ENCODE results near the gene DNAH7.

DNAH7 gene

DNA sequence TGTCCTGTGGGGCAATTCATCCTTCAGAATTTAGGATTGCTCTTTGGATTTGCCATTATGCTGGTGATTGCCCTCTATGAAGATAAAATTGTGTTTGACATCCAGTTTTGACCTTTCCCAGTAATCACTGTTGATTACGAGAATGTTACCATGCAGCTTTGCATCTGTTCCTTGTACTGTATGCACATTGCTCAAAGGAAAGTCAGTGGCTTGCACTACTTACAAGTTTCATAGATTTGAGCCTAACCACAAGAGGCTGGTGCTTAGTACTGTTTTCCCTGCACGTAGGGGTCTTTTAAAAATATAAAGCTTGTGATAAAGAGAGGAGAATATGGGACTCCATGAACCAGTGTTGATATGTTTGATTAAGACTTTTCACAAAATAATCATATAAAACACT is 333.7 kb downstream of the DNAH7 start:
- no peak overlapping the region for H3K4ac ChIP-seq (ENCODE audit: low read length)
- no peak overlapping the region for H4K8ac ChIP-seq (ENCODE audit: low read depth, low read length)
- H3K18ac ChIP-seq (ENCODE audit: low read length) = no peak overlapping the region
- H3K79me1 ChIP-seq (ENCODE audit: low read depth, low read length) = no peaks in the 10 kb centered on the region
- H3K14ac ChIP-seq (ENCODE audit: low read length) = no peak overlapping the region
- no peak overlapping the region for H2BK12ac ChIP-seq (ENCODE audit: low read length)
- no peak overlapping the region for H2BK120ac ChIP-seq (ENCODE audit: low read depth, low read length)
- H3K4me3 ChIP-seq (ENCODE audit: low read length in 2 of 2) = no peak overlapping the region
- H3K36me3 ChIP-seq (replicated peaks in 1 of 2; ENCODE audit: control insufficient read depth in 2 of 2, insufficient read depth in 2 of 2, low read length in 2 of 2) = peaks cover 10 to 57% of the 10 kb centered on the region in 2 donors
- H3K4me1 ChIP-seq (ENCODE audit: control insufficient read depth in 2 of 2, insufficient read depth in 1 of 2, low read depth in 1 of 2, low read length in 2 of 2) = no peaks in the 10 kb centered on the region
- WGBS, 2 donors (ENCODE audit: extremely low coverage in 2 of 2, insufficient read length in 2 of 2, insufficient replicate concordance in 1 of 2) = no CpG with 5 or more reads among the region's 2 CpGs
- no peak overlapping the region for H4K91ac ChIP-seq (ENCODE audit: low read depth, low read length, poor library complexity)
- H3K27ac ChIP-seq (replicated peaks; ENCODE audit: low read length) = no peak overlapping the region
- no peaks in the 10 kb centered on the region for H3K27me3 ChIP-seq (ENCODE audit: control insufficient read depth in 3 of 3, insufficient read depth in 3 of 3, low read depth in 1 of 3, low read length in 3 of 3)
- no peak for DNase-seq (ENCODE audit: low spot score)
- no peak overlapping the region for H2BK5ac ChIP-seq (ENCODE audit: low read length)
- H2BK15ac ChIP-seq (ENCODE audit: low read length) = no peak overlapping the region
- H2AK5ac ChIP-seq (ENCODE audit: low read depth, low read length) = no peak overlapping the region
- no peak overlapping the region for H2AFZ ChIP-seq (ENCODE audit: low read length)
- no peaks in the 10 kb centered on the region for H3K9me3 ChIP-seq (replicated peaks in 1 of 2; ENCODE audit: control insufficient read depth in 2 of 2, insufficient read depth in 1 of 2, low read depth in 1 of 2, low read length in 2 of 2)
- H3K9ac ChIP-seq (ENCODE audit: low read depth, low read length, poor library complexity) = no peak overlapping the region
- no peak overlapping the region for H3K4me2 ChIP-seq (ENCODE audit: insufficient read depth, low read length, poor library complexity, severe bottlenecking)
- H3K23ac ChIP-seq (ENCODE audit: low read depth, low read length, poor library complexity) = no peak overlapping the region

DNA sequence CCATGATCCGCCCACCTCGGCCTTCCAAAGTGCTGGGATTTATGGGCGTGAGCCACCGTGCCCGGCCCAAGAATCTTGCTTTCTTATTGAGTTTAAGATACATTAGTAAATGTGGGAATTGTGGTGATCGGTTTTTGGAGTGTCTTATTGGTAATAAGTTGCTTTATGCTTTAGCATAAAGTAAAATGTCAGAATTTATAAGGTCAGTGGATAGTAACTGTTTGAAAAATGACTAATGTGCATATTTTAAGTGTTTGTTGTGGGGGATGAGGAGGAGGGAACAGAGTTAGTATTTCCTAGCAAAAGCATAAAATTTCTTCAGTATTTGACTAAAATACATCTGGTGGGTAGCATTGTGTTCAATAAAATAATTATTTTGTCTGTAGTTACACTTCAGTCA is 334.2 kb downstream of the DNAH7 start:
- Histone ChIP-seq H2BK12ac (ENCODE audit: low read length) (no peak overlapping the region), H3K23ac (ENCODE audit: low read depth, low read length, poor library complexity) (no peak overlapping the region), H3K27ac (replicated peaks; ENCODE audit: low read length) (no peak overlapping the region), H4K91ac (ENCODE audit: low read depth, low read length, poor library complexity) (no peak overlapping the region), H3K4ac (ENCODE audit: low read length) (no peak overlapping the region), H3K14ac (ENCODE audit: low read length) (no peak overlapping the region), H3K36me3 (replicated peaks in 1 of 2; ENCODE audit: control insufficient read depth in 2 of 2, insufficient read depth in 2 of 2, low read length in 2 of 2) (peaks cover 10 to 59% of the 10 kb centered on the region in 2 donors), H3K27me3 (ENCODE audit: control insufficient read depth in 3 of 3, insufficient read depth in 3 of 3, low read depth in 1 of 3, low read length in 3 of 3) (no peaks in the 10 kb centered on the region), H2AFZ (ENCODE audit: low read length) (no peak overlapping the region), H4K8ac (ENCODE audit: low read depth, low read length) (no peak overlapping the region), H2BK15ac (ENCODE audit: low read length) (no peak overlapping the region), H3K9ac (ENCODE audit: low read depth, low read length, poor library complexity) (no peak overlapping the region), H3K9me3 (replicated peaks in 1 of 2; ENCODE audit: control insufficient read depth in 2 of 2, insufficient read depth in 1 of 2, low read depth in 1 of 2, low read length in 2 of 2) (no peaks in the 10 kb centered on the region), H2AK5ac (ENCODE audit: low read depth, low read length) (no peak overlapping the region), H2BK5ac (ENCODE audit: low read length) (no peak overlapping the region), H3K79me1 (ENCODE audit: low read depth, low read length) (no peaks in the 10 kb centered on the region), H3K18ac (ENCODE audit: low read length) (no peak overlapping the region), H3K4me1 (ENCODE audit: control insufficient read depth in 2 of 2, insufficient read depth in 1 of 2, low read depth in 1 of 2, low read length in 2 of 2) (no peaks in the 10 kb centered on the region), H3K4me2 (ENCODE audit: insufficient read depth, low read length, poor library complexity, severe bottlenecking) (no peak overlapping the region), H3K4me3 (ENCODE audit: low read length in 2 of 2) (no peak overlapping the region), H2BK120ac (ENCODE audit: low read depth, low read length) (no peak overlapping the region)
- WGBS, 2 donors (ENCODE audit: extremely low coverage in 2 of 2, insufficient read length in 2 of 2, insufficient replicate concordance in 1 of 2) = 100% methylated on average over 1 of the region's 6 CpGs
- no peak for DNase-seq (ENCODE audit: low spot score)

DNA sequence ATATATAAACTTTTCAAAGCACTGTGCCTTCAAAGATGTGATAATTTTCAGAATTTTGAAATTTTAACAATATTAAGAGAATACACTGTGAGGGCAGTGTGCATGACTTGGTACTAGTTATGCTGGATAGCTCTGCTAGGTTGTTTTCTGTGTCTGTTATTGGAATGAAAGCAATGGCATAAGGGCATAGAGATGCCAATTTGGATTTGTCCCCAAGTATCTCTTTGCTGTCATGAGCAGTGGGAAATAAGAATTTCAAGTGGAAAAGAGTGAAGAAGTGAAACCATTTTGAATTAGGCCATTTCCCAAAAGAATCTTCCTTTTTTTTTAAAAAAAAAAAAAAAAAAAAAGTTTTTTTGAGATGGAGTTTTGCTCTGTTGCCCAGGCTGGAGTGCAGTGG is 334.8 kb downstream of the DNAH7 start:
- no peaks in the 10 kb centered on the region for H3K9me3 ChIP-seq (replicated peaks in 1 of 2; ENCODE audit: control insufficient read depth in 2 of 2, insufficient read depth in 1 of 2, low read depth in 1 of 2, low read length in 2 of 2)
- H3K4me1 ChIP-seq (ENCODE audit: control insufficient read depth in 2 of 2, insufficient read depth in 1 of 2, low read depth in 1 of 2, low read length in 2 of 2) = no peaks in the 10 kb centered on the region
- no peak overlapping the region for H3K9ac ChIP-seq (ENCODE audit: low read depth, low read length, poor library complexity)
- H4K8ac ChIP-seq (ENCODE audit: low read depth, low read length) = no peak overlapping the region
- H3K18ac ChIP-seq (ENCODE audit: low read length) = no peak overlapping the region
- H3K4ac ChIP-seq (ENCODE audit: low read length) = no peak overlapping the region
- no peak overlapping the region for H2AFZ ChIP-seq (ENCODE audit: low read length)
- no peak overlapping the region for H3K4me2 ChIP-seq (ENCODE audit: insufficient read depth, low read length, poor library complexity, severe bottlenecking)
- no peak overlapping the region for H3K4me3 ChIP-seq (ENCODE audit: low read length in 2 of 2)
- H3K14ac ChIP-seq (ENCODE audit: low read length) = no peak overlapping the region
- H3K23ac ChIP-seq (ENCODE audit: low read depth, low read length, poor library complexity) = no peak overlapping the region
- no peak overlapping the region for H2BK12ac ChIP-seq (ENCODE audit: low read length)
- H3K36me3 ChIP-seq (replicated peaks in 1 of 2; ENCODE audit: control insufficient read depth in 2 of 2, insufficient read depth in 2 of 2, low read length in 2 of 2) = peaks cover 12 to 63% of the 10 kb centered on the region in 2 donors
- no peak overlapping the region for H2BK15ac ChIP-seq (ENCODE audit: low read length)
- no peaks in the 10 kb centered on the region for H3K27me3 ChIP-seq (ENCODE audit: control insufficient read depth in 3 of 3, insufficient read depth in 3 of 3, low read depth in 1 of 3, low read length in 3 of 3)
- no peak overlapping the region for H2BK5ac ChIP-seq (ENCODE audit: low read length)
- no peak overlapping the region for H4K91ac ChIP-seq (ENCODE audit: low read depth, low read length, poor library complexity)
- no peak overlapping the region for H2BK120ac ChIP-seq (ENCODE audit: low read depth, low read length)
- no peak for DNase-seq (ENCODE audit: low spot score)
- no peak overlapping the region for H2AK5ac ChIP-seq (ENCODE audit: low read depth, low read length)
- H3K27ac ChIP-seq (replicated peaks; ENCODE audit: low read length) = no peak overlapping the region
- no peaks in the 10 kb centered on the region for H3K79me1 ChIP-seq (ENCODE audit: low read depth, low read length)

DNA sequence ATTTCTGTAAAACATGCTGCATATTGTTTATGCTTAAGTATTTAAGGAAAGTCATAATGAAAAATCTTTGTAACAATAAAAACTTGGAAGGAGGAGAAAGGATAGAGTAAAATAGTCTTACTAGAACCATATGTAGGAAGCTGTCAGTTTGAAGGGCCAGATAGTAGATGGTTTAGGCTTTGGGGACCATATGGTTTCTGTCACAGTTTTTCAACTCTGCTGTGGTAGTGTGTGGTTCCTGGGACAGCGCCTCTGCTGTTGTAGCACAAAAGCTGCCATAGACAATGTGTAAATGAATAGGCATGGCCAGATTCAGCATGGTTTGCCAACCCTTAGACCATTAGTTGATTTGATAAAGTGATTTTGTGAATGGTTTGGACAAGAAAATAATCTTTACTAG is 336.1 kb downstream of the DNAH7 start:
- Histone ChIP-seq H2BK12ac (ENCODE audit: low read length) (no peak overlapping the region), H3K27ac (replicated peaks; ENCODE audit: low read length) (no peak overlapping the region), H3K4ac (ENCODE audit: low read length) (no peak overlapping the region), H3K4me2 (ENCODE audit: insufficient read depth, low read length, poor library complexity, severe bottlenecking) (no peak overlapping the region), H3K23ac (ENCODE audit: low read depth, low read length, poor library complexity) (no peak overlapping the region), H2BK15ac (ENCODE audit: low read length) (no peak overlapping the region), H2BK120ac (ENCODE audit: low read depth, low read length) (no peak overlapping the region), H3K4me3 (ENCODE audit: low read length in 2 of 2) (no peak overlapping the region), H2AFZ (ENCODE audit: low read length) (no peak overlapping the region), H2AK5ac (ENCODE audit: low read depth, low read length) (no peak overlapping the region), H2BK5ac (ENCODE audit: low read length) (no peak overlapping the region), H3K27me3 (ENCODE audit: control insufficient read depth in 3 of 3, insufficient read depth in 3 of 3, low read depth in 1 of 3, low read length in 3 of 3) (no peaks in the 10 kb centered on the region), H3K79me1 (ENCODE audit: low read depth, low read length) (no peaks in the 10 kb centered on the region), H4K8ac (ENCODE audit: low read depth, low read length) (no peak overlapping the region), H4K91ac (ENCODE audit: low read depth, low read length, poor library complexity) (no peak overlapping the region), H3K9ac (ENCODE audit: low read depth, low read length, poor library complexity) (no peak overlapping the region), H3K4me1 (ENCODE audit: control insufficient read depth in 2 of 2, insufficient read depth in 1 of 2, low read depth in 1 of 2, low read length in 2 of 2) (no peaks in the 10 kb centered on the region), H3K9me3 (replicated peaks in 1 of 2; ENCODE audit: control insufficient read depth in 2 of 2, insufficient read depth in 1 of 2, low read depth in 1 of 2, low read length in 2 of 2) (no peaks in the 10 kb centered on the region), H3K36me3 (replicated peaks in 1 of 2; ENCODE audit: control insufficient read depth in 2 of 2, insufficient read depth in 2 of 2, low read length in 2 of 2) (peaks cover 11 to 74% of the 10 kb centered on the region in 2 donors), H3K14ac (ENCODE audit: low read length) (no peak overlapping the region), H3K18ac (ENCODE audit: low read length) (no peak overlapping the region)
- WGBS, 2 donors (ENCODE audit: extremely low coverage in 2 of 2, insufficient read length in 2 of 2, insufficient replicate concordance in 1 of 2) = no CpG with 5 or more reads among the region's 1 CpG
- DNase-seq (ENCODE audit: low spot score) = no peak

Data from neuronal stem cell (in vitro differentiated cells).